Fibroblast of lung (primary cell): ENCODE measurements around the gene SFI1.

ENCODE experiments used
- EZH2 ChIP-seq: IDR thresholded peaks from 2 replicates; pipeline ENCODE4 v1.5.1; 2012; ENCODE audit warnings: low read length, control low read depth, mild to moderate bottlenecking; ENCODE audit errors: missing control alignments
- TF ChIP-seq, protein P1 (sequence below), 2 donors: IDR thresholded peaks in 1 of 2; conservative IDR thresholded peaks in 1 of 2; 1 replicate in 1 of 2; 2 replicates in 1 of 2; pipeline ENCODE4 v1.5.1; 2011 to 2012; ENCODE audit warnings: low read length in 2 of 2, control low read depth in 1 of 2, inconsistent platforms in 1 of 2, low read depth in 1 of 2, mild to moderate bottlenecking in 1 of 2

DNA sequence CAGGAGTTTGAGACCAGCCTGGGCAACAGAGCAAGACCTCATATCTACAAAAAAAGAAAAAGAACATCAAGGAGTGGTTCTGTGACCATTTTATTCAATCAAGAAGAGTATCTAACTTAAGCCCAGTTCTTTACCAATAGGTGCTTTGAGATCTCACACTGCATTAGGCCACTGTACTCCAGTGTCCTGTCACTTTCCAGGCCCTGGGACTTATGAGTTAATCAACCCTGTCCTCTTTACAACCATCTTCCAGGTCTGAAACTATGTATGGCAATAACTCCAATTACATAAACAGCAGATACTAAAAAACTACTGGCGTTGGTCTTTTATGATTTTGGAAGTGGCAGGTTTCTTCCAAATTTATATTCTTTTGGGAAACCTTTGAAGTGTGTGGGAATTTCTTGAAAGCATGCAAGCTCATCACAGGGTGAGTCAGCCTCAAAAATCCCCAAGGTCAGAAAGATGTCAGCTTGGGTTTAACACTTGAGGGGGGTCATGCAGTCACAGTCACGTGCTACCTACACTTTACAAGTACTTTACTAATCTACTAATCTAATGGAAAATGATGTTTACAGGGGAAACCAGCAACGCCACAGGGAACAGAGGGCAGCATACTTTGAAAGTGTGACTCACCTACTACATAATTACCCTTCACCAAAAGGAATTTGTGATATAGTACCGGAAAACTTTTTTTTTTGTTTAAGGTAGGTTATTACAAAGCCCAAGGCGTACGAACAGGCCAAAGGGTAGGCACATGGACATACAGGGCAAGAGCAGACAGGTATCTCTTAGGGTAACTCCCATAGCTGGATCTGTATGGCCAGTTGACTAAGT, 150.1 kb downstream of the SFI1 start:
- TF ChIP-seq, protein P1, sequence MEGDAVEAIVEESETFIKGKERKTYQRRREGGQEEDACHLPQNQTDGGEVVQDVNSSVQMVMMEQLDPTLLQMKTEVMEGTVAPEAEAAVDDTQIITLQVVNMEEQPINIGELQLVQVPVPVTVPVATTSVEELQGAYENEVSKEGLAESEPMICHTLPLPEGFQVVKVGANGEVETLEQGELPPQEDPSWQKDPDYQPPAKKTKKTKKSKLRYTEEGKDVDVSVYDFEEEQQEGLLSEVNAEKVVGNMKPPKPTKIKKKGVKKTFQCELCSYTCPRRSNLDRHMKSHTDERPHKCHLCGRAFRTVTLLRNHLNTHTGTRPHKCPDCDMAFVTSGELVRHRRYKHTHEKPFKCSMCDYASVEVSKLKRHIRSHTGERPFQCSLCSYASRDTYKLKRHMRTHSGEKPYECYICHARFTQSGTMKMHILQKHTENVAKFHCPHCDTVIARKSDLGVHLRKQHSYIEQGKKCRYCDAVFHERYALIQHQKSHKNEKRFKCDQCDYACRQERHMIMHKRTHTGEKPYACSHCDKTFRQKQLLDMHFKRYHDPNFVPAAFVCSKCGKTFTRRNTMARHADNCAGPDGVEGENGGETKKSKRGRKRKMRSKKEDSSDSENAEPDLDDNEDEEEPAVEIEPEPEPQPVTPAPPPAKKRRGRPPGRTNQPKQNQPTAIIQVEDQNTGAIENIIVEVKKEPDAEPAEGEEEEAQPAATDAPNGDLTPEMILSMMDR (conservative IDR thresholded peaks at IDR 0.05 in 1 of 2, IDR thresholded peaks at IDR 0.05 in 1 of 2; ENCODE audit: low read depth in 1 of 2, low read length in 2 of 2), result no peak
- no peak for TF ChIP-seq EZH2
